ENCODE data around the gene THSD7B.

The THSD7B gene

GRCh38 chr2:137173463-137173862 is 408.1 kb downstream of the THSD7B start:
- no peak overlapping the region for H3K27ac ChIP-seq (ENCODE audit: low read depth, low read length)
- H2BK12ac ChIP-seq (ENCODE audit: low read length) = no peak overlapping the region
- no peak overlapping the region for H2AFZ ChIP-seq (ENCODE audit: insufficient read depth, low read length, poor library complexity)
- H3K79me2 ChIP-seq (ENCODE audit: control insufficient read depth, insufficient read depth, low read length, poor library complexity) = no peaks in the 10 kb centered on the region
- H3K9me3 ChIP-seq (ENCODE audit: insufficient read depth, low read depth, low read length) = no peaks in the 10 kb centered on the region
- no peaks in the 10 kb centered on the region for H3K79me1 ChIP-seq (ENCODE audit: low read length)
- DNase-seq = peak in 1 of 2 donors; percentile 25
- H2AK5ac ChIP-seq (ENCODE audit: low read length) = no peak overlapping the region
- no peak overlapping the region for H3K4me2 ChIP-seq (ENCODE audit: low read length)
- no peak overlapping the region for H3K14ac ChIP-seq (ENCODE audit: low read length)
- no peak overlapping the region for H4K12ac ChIP-seq (ENCODE audit: low read depth, low read length)
- H4K8ac ChIP-seq (ENCODE audit: low read depth, low read length) = no peak overlapping the region
- H3K27me3 ChIP-seq (ENCODE audit: insufficient read depth, low read length) = no peaks in the 10 kb centered on the region
- H4K91ac ChIP-seq (ENCODE audit: low read depth, low read length) = no peak overlapping the region
- H3K23ac ChIP-seq (ENCODE audit: low read length) = no peak overlapping the region
- no peak overlapping the region for H3K4ac ChIP-seq (ENCODE audit: low read depth, low read length)
- WGBS (ENCODE audit: extremely low coverage, insufficient coverage, insufficient read length) = no CpG with 5 or more reads among the region's 3 CpGs
- no peaks in the 10 kb centered on the region for H3K4me1 ChIP-seq (ENCODE audit: control insufficient read depth in 1 of 2, insufficient read depth in 2 of 2, low read length in 2 of 2)
- H3K36me3 ChIP-seq (ENCODE audit: control insufficient read depth in 1 of 2, insufficient read depth in 2 of 2, low read length in 2 of 2) = no peaks in the 10 kb centered on the region
- H2BK120ac ChIP-seq (ENCODE audit: insufficient read depth, low read length, poor library complexity) = no peak overlapping the region
- no peak overlapping the region for H3K9ac ChIP-seq (ENCODE audit: low read length)
- H3K18ac ChIP-seq (ENCODE audit: low read length) = no peak overlapping the region
- no peak overlapping the region for H3K4me3 ChIP-seq (ENCODE audit: low read depth, low read length)
- H2BK5ac ChIP-seq (ENCODE audit: low read depth, low read length, poor library complexity) = no peak overlapping the region

GRCh38 chr2:137175246-137175645 is 409.9 kb downstream of the THSD7B start:
- H3K9ac ChIP-seq (ENCODE audit: low read length) = no peak overlapping the region
- H2AK5ac ChIP-seq (ENCODE audit: low read length) = no peak overlapping the region
- H3K27me3 ChIP-seq (ENCODE audit: insufficient read depth, low read length) = no peaks in the 10 kb centered on the region
- H2AFZ ChIP-seq (ENCODE audit: insufficient read depth, low read length, poor library complexity) = no peak overlapping the region
- no CpG with 5 or more reads among the region's 1 CpG for WGBS (ENCODE audit: extremely low coverage, insufficient coverage, insufficient read length)
- no peak for DNase-seq
- H3K4me2 ChIP-seq (ENCODE audit: low read length) = no peak overlapping the region
- no peak overlapping the region for H4K8ac ChIP-seq (ENCODE audit: low read depth, low read length)
- H3K27ac ChIP-seq (ENCODE audit: low read depth, low read length) = no peak overlapping the region
- H4K12ac ChIP-seq (ENCODE audit: low read depth, low read length) = no peak overlapping the region
- no peak overlapping the region for H4K91ac ChIP-seq (ENCODE audit: low read depth, low read length)
- H3K9me3 ChIP-seq (ENCODE audit: insufficient read depth, low read depth, low read length) = no peaks in the 10 kb centered on the region
- no peak overlapping the region for H2BK12ac ChIP-seq (ENCODE audit: low read length)
- no peaks in the 10 kb centered on the region for H3K79me2 ChIP-seq (ENCODE audit: control insufficient read depth, insufficient read depth, low read length, poor library complexity)
- no peak overlapping the region for H3K4ac ChIP-seq (ENCODE audit: low read depth, low read length)
- no peak overlapping the region for H3K18ac ChIP-seq (ENCODE audit: low read length)
- no peak overlapping the region for H2BK120ac ChIP-seq (ENCODE audit: insufficient read depth, low read length, poor library complexity)
- H3K36me3 ChIP-seq (ENCODE audit: control insufficient read depth in 1 of 2, insufficient read depth in 2 of 2, low read length in 2 of 2) = no peaks in the 10 kb centered on the region
- no peaks in the 10 kb centered on the region for H3K79me1 ChIP-seq (ENCODE audit: low read length)
- H3K23ac ChIP-seq (ENCODE audit: low read length) = no peak overlapping the region
- no peak overlapping the region for H2BK5ac ChIP-seq (ENCODE audit: low read depth, low read length, poor library complexity)
- no peak overlapping the region for H3K14ac ChIP-seq (ENCODE audit: low read length)
- H3K4me3 ChIP-seq (ENCODE audit: low read depth, low read length) = no peak overlapping the region
- no peaks in the 10 kb centered on the region for H3K4me1 ChIP-seq (ENCODE audit: control insufficient read depth in 1 of 2, insufficient read depth in 2 of 2, low read length in 2 of 2)

- H2BK120ac ChIP-seq (ENCODE audit: insufficient read depth, low read length, poor library complexity) = no peak overlapping the region
- no peaks in the 10 kb centered on the region for H3K79me2 ChIP-seq (ENCODE audit: control insufficient read depth, insufficient read depth, low read length, poor library complexity)
- H3K23ac ChIP-seq (ENCODE audit: low read length) = no peak overlapping the region
- no peak overlapping the region for H3K18ac ChIP-seq (ENCODE audit: low read length)
- H4K12ac ChIP-seq (ENCODE audit: low read depth, low read length) = no peak overlapping the region
- no peak overlapping the region for H3K14ac ChIP-seq (ENCODE audit: low read length)
- H3K4ac ChIP-seq (ENCODE audit: low read depth, low read length) = no peak overlapping the region
- no peak overlapping the region for H2AFZ ChIP-seq (ENCODE audit: insufficient read depth, low read length, poor library complexity)
- H2BK12ac ChIP-seq (ENCODE audit: low read length) = no peak overlapping the region
- no peaks in the 10 kb centered on the region for H3K4me1 ChIP-seq (ENCODE audit: control insufficient read depth in 1 of 2, insufficient read depth in 2 of 2, low read length in 2 of 2)
- no peaks in the 10 kb centered on the region for H3K27me3 ChIP-seq (ENCODE audit: insufficient read depth, low read length)
- H3K4me3 ChIP-seq (ENCODE audit: low read depth, low read length) = no peak overlapping the region
- no peak overlapping the region for H3K9ac ChIP-seq (ENCODE audit: low read length)
- H4K91ac ChIP-seq (ENCODE audit: low read depth, low read length) = no peak overlapping the region
- H3K36me3 ChIP-seq (ENCODE audit: control insufficient read depth in 1 of 2, insufficient read depth in 2 of 2, low read length in 2 of 2) = no peaks in the 10 kb centered on the region
- H3K9me3 ChIP-seq (ENCODE audit: insufficient read depth, low read depth, low read length) = no peaks in the 10 kb centered on the region
- DNase-seq = peak in 1 of 2 donors; percentile 76
- no peaks in the 10 kb centered on the region for H3K79me1 ChIP-seq (ENCODE audit: low read length)
- no peak overlapping the region for H4K8ac ChIP-seq (ENCODE audit: low read depth, low read length)
- WGBS (ENCODE audit: extremely low coverage, insufficient coverage, insufficient read length) = no CpG with 5 or more reads among the region's 2 CpGs
- no peak overlapping the region for H2BK5ac ChIP-seq (ENCODE audit: low read depth, low read length, poor library complexity)
- no peak overlapping the region for H3K27ac ChIP-seq (ENCODE audit: low read depth, low read length)
- H2AK5ac ChIP-seq (ENCODE audit: low read length) = no peak overlapping the region
- H3K4me2 ChIP-seq (ENCODE audit: low read length) = no peak overlapping the region
Measured at GRCh38 chr2:137178951-137179377, 413.6 kb downstream of the THSD7B start.

- H3K79me2 ChIP-seq (ENCODE audit: control insufficient read depth, insufficient read depth, low read length, poor library complexity) = no peaks in the 10 kb centered on the region
- no peak overlapping the region for H3K4me2 ChIP-seq (ENCODE audit: low read length)
- no peaks in the 10 kb centered on the region for H3K27me3 ChIP-seq (ENCODE audit: insufficient read depth, low read length)
- H3K27ac ChIP-seq (ENCODE audit: low read depth, low read length) = no peak overlapping the region
- no peaks in the 10 kb centered on the region for H3K4me1 ChIP-seq (ENCODE audit: control insufficient read depth in 1 of 2, insufficient read depth in 2 of 2, low read length in 2 of 2)
- H2BK5ac ChIP-seq (ENCODE audit: low read depth, low read length, poor library complexity) = no peak overlapping the region
- no peak overlapping the region for H3K23ac ChIP-seq (ENCODE audit: low read length)
- H2BK12ac ChIP-seq (ENCODE audit: low read length) = no peak overlapping the region
- H4K8ac ChIP-seq (ENCODE audit: low read depth, low read length) = no peak overlapping the region
- H4K91ac ChIP-seq (ENCODE audit: low read depth, low read length) = no peak overlapping the region
- no peaks in the 10 kb centered on the region for H3K9me3 ChIP-seq (ENCODE audit: insufficient read depth, low read depth, low read length)
- no peak overlapping the region for H2AFZ ChIP-seq (ENCODE audit: insufficient read depth, low read length, poor library complexity)
- no peak overlapping the region for H4K12ac ChIP-seq (ENCODE audit: low read depth, low read length)
- H2AK5ac ChIP-seq (ENCODE audit: low read length) = no peak overlapping the region
- H3K18ac ChIP-seq (ENCODE audit: low read length) = no peak overlapping the region
- H3K14ac ChIP-seq (ENCODE audit: low read length) = no peak overlapping the region
- H3K9ac ChIP-seq (ENCODE audit: low read length) = no peak overlapping the region
- no peaks in the 10 kb centered on the region for H3K36me3 ChIP-seq (ENCODE audit: control insufficient read depth in 1 of 2, insufficient read depth in 2 of 2, low read length in 2 of 2)
- peak; percentile 10 to 76 for DNase-seq
- H2BK120ac ChIP-seq (ENCODE audit: insufficient read depth, low read length, poor library complexity) = no peak overlapping the region
- H3K79me1 ChIP-seq (ENCODE audit: low read length) = no peaks in the 10 kb centered on the region
- no peak overlapping the region for H3K4me3 ChIP-seq (ENCODE audit: low read depth, low read length)
- H3K4ac ChIP-seq (ENCODE audit: low read depth, low read length) = no peak overlapping the region
Measured at GRCh38 chr2:137179542-137179941, 414.2 kb downstream of the THSD7B start.

Measured in trophoblast cell (in vitro differentiated cells and primary cell).